WTC11 (cell line): ENCODE measurements around the gene DHX8. TPM values are rescaled to one million over a fixed set of nuclear protein-coding genes. Genes with fewer than 3 reads are reported as not detected.

Source experiments
- ATAC-seq: fragments of 200-7000 bp; cut with Tn5 transposase; 2 replicates; pipeline ENCODE4 v1.10.0; 2021; ENCODE audit warnings: mild to moderate bottlenecking, moderate library complexity
- CTCF ChIA-PET: fragments of 300-600 bp; sonication (Branson Sonifier 250); formaldehyde crosslinking; loops from one replicate; lab custom pipeline; 2021; ENCODE audit warnings: antibody characterized with exemption; lab: Charles Lee
- POLR2A ChIA-PET: fragments of 350-600 bp; sonication (Branson Sonifier 250); formaldehyde crosslinking; loops from one replicate; lab custom pipeline; 2021; ENCODE audit warnings: antibody characterized with exemption; lab: Charles Lee
- DNase-seq: peaks from one replicate; pipeline ENCODE4 v3.0.0; 2021; ENCODE audit warnings: low spot score
- H3K27ac Mint-ChIP-seq: 2 replicates; pipeline ENCODE4 v1.8.0; 2021; ENCODE audit warnings: mixed read lengths
- H3K27me3 Mint-ChIP-seq: 2 replicates; pipeline ENCODE4 v1.8.0; 2021; ENCODE audit warnings: low read depth, mild to moderate bottlenecking, moderate library complexity, mixed read lengths
- H3K36me3 Mint-ChIP-seq: 2 replicates; pipeline ENCODE4 v1.8.0; 2021; ENCODE audit warnings: mixed read lengths
- H3K4me1 Mint-ChIP-seq: 2 replicates; pipeline ENCODE4 v1.8.0; 2022; ENCODE audit warnings: mixed read lengths
- H3K4me3 Mint-ChIP-seq: 2 replicates; pipeline ENCODE4 v1.8.0; 2021; ENCODE audit warnings: mild to moderate bottlenecking, moderate library complexity, mixed read lengths
- H3K9me3 Mint-ChIP-seq: 2 replicates; pipeline ENCODE4 v1.8.0; 2021; ENCODE audit warnings: mixed read lengths
- E2F1 ChIP-seq: sonication (generic); formaldehyde crosslinking; IDR thresholded peaks from 2 replicates; pipeline ENCODE4 v1.8.0; 2022; ENCODE audit warnings: mild to moderate bottlenecking, missing genetic modification reagents
- FOXP1 ChIP-seq: sonication (generic); formaldehyde crosslinking; IDR thresholded peaks from 2 replicates; pipeline ENCODE4 v1.8.0; 2022; ENCODE audit warnings: missing genetic modification reagents, mild to moderate bottlenecking, moderate library complexity, borderline replicate concordance
- GABPB1 ChIP-seq: sonication (generic); formaldehyde crosslinking; IDR thresholded peaks from 2 replicates; pipeline ENCODE4 v1.8.1; 2023; ENCODE audit warnings: mild to moderate bottlenecking, missing genetic modification reagents
- NFATC4 ChIP-seq: fragments of 250-450 bp; sonication (Bioruptor Pico); IDR thresholded peaks from 2 replicates; pipeline ENCODE4 v1.9.0; 2021; ENCODE audit warnings: mild to moderate bottlenecking
- NFYB ChIP-seq: sonication (generic); formaldehyde crosslinking; conservative IDR thresholded peaks from 2 replicates; pipeline ENCODE4 v1.8.0; 2022; ENCODE audit warnings: low read depth, missing genetic modification reagents
- RELA ChIP-seq: sonication (generic); formaldehyde crosslinking; IDR thresholded peaks from 2 replicates; pipeline ENCODE4 v1.8.1; 2022; ENCODE audit warnings: missing genetic modification reagents, mild to moderate bottlenecking, borderline replicate concordance
- SMAD4 ChIP-seq: sonication (generic); formaldehyde crosslinking; IDR thresholded peaks from 2 replicates; pipeline ENCODE4 v1.8.0; 2022; ENCODE audit warnings: mild to moderate bottlenecking, missing genetic modification reagents
- SP1 ChIP-seq: sonication (generic); formaldehyde crosslinking; conservative IDR thresholded peaks from 2 replicates; pipeline ENCODE4 v1.8.1; 2022; ENCODE audit warnings: missing genetic modification reagents
- STAT6 ChIP-seq: sonication (generic); formaldehyde crosslinking; conservative IDR thresholded peaks from 2 replicates; pipeline ENCODE4 v1.8.1; 2023; ENCODE audit warnings: mild to moderate bottlenecking, low read depth, missing genetic modification reagents, moderate library complexity
- USF1 ChIP-seq: sonication (generic); formaldehyde crosslinking; IDR thresholded peaks from 2 replicates; pipeline ENCODE4 v1.8.0; 2022; ENCODE audit warnings: mild to moderate bottlenecking, missing genetic modification reagents
- ZBTB21 ChIP-seq: sonication (generic); formaldehyde crosslinking; IDR thresholded peaks from 2 replicates; pipeline ENCODE4 v1.8.1; 2023; ENCODE audit warnings: mild to moderate bottlenecking, missing genetic modification reagents, borderline replicate concordance
- ZNF121 ChIP-seq: sonication (generic); formaldehyde crosslinking; IDR thresholded peaks from 2 replicates; pipeline ENCODE4 v1.8.0; 2023; ENCODE audit warnings: missing genetic modification reagents
- ZNF263 ChIP-seq: sonication (generic); formaldehyde crosslinking; IDR thresholded peaks from 2 replicates; pipeline ENCODE4 v1.8.1; 2022; ENCODE audit warnings: low read depth, mild to moderate bottlenecking, moderate library complexity, missing genetic modification reagents
- total RNA-seq: library from RNA; stranded (reverse); gene quantifications from 3 replicates; pipeline ENCODE4 v1.2.3, GENCODE V29; 2021
- TF ChIP-seq, protein P1 (sequence below): fragments of 250-450 bp; sonication (Bioruptor Pico); IDR thresholded peaks from 2 replicates; pipeline ENCODE4 v1.9.0; 2021; ENCODE audit warnings: mild to moderate bottlenecking

Gene DHX8
- total RNA-seq, 1 experiment from 2014 or later: 58.5 TPM

DNA sequence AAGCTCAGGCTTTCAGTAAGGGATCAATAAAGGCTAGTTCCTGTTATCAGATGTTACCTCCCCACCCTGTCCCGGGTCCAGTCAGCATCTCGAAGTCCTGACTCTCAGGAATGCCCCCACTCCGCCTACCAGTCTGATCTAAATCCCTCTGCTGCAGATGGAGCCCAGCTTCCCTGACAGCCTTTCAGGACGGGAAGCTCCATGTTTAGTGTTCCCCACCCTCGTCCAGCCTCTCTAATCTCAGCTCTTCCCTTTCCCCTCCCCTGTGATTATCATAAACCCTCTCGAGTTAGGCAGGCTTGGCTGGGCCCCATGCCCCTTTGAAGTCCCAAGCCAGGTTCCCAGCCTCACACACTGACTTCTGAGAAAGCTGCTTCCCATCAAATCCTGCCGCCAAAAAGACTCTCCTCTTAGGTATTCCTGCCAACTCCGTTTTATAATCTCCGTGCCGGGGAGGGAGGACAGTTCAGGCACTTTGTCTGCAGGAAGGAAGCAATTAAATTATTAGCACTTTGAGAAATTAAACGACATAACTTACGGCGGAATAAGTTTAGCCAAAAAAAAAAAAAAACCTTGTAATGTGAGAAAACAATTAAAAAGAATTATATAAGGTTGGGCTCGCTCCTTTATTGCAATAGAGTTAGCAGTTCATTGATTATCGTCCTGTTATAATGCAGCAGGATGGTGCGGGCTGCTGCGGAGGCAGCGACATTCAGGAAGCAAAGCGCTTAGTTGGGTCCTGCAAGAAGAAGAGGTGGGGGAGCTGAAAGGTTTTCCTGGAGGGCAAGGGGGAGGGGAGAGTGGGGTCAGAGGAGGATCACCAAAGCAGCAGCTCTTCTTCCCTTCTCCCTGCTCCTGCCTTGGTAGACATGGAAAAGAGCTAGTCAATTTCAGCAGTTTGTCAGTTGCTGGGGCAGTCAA, 79.2 kb downstream of the DHX8 start (continued):
- no peak for TF ChIP-seq STAT6 (CRISPR knock-in tag)
- no peak for TF ChIP-seq NFATC4 (CRISPR knock-in tag)
- TF ChIP-seq ZBTB21: no peak
- TF ChIP-seq E2F1 (CRISPR knock-in tag): no peak
- no peak for TF ChIP-seq NFYB

- CTCF ChIA-PET: interaction anchor here (0.7 to 2.9 kb wide), 7 partner anchors 11 to 347 kb away, joined by 4 to 28 read pairs (median 10); partner anchors contain the start of gene DHX8
- Mint-ChIP-seq H3K4me1 (peaks cover 31% of the 10 kb centered on the region), H3K36me3 (no peaks in the 10 kb centered on the region), H3K27ac (no peak overlapping the region), H3K27me3 (peaks cover 7% of the 10 kb centered on the region), H3K4me3 (peak overlapping the region; percentile 53), H3K9me3 (0 out of 2 replicates have a peak, but pooled peaks cover 3% of the 10 kb centered on the region)
- no peak; the same call in 1 of the 2 replicates for ATAC-seq
- DNase-seq: no peak
- TF ChIP-seq, protein P1, sequence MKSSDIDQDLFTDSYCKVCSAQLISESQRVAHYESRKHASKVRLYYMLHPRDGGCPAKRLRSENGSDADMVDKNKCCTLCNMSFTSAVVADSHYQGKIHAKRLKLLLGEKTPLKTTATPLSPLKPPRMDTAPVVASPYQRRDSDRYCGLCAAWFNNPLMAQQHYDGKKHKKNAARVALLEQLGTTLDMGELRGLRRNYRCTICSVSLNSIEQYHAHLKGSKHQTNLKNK (CRISPR knock-in tag): no peak
- TF ChIP-seq ZNF121 (CRISPR knock-in tag): peak; percentile 63; the same call in 1 of the 2 replicates
- POLR2A ChIA-PET: interaction anchor here (1.4 kb wide), 1 partner anchor 19 kb away, joined by 5 read pairs; no protein-coding TSS in a partner anchor
Measured at GRCh38 chr17:43563600-43564594, 80.1 kb downstream of the DHX8 start.

DNA sequence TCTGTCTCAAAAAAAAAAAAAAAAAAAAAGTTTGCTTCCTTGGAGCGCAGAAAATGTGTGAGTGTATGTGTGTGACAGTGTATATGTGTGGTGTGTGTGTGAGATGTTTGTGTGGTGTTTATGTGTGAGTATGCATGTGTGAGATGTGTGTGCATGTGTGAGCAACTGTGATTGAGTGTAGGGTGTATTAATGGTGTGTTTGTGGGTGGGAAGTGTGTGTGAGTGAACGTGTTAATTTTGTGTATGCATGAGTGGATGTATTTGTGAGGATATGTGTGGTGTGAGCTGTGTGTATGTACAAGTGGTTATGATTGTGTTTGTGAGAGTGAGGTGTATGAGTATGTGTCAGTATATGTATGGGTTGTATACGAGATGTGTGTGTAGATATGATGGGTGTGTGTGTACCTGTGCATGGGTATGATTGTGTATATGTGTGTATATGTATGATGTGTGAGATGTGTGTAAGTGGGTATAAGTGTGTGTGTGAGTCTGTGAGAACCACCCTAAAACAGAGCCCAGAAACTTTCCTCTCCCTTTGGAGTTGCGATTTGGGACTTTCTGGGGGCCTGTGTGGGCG, 84.8 kb downstream of the DHX8 start:
- POLR2A ChIA-PET: interaction anchor here (0.7 kb wide), 1 partner anchor 60 kb away, joined by 5 read pairs; no protein-coding TSS in a partner anchor
- H3K27me3 Mint-ChIP-seq: peaks cover 4% of the 10 kb centered on the region
- peaks cover 8% of the 10 kb centered on the region for H3K4me1 Mint-ChIP-seq
- H3K4me3 Mint-ChIP-seq: no peak overlapping the region
- H3K27ac Mint-ChIP-seq: no peak overlapping the region
- DNase-seq: no peak
- TF ChIP-seq NFATC4 (CRISPR knock-in tag): no peak
- TF ChIP-seq ZNF263 (CRISPR knock-in tag): no peak
- no peak for TF ChIP-seq SMAD4 (CRISPR knock-in tag)
- TF ChIP-seq RELA (CRISPR knock-in tag): no peak
- no peak for TF ChIP-seq USF1 (CRISPR knock-in tag)
- TF ChIP-seq FOXP1: no peak
- TF ChIP-seq ZNF121 (CRISPR knock-in tag): no peak
- no peak for TF ChIP-seq SP1
- TF ChIP-seq GABPB1 (CRISPR knock-in tag): no peak
- TF ChIP-seq, all 79 proteins: peak for 0
- ATAC-seq: no peak
- CTCF ChIA-PET: interaction anchor here (0.9 to 1.9 kb wide), 2 partner anchors 105 to 278 kb away, joined by 3 to 6 read pairs; no protein-coding TSS in a partner anchor
- Mint-ChIP-seq H3K9me3 (0 out of 2 replicates have a peak, but pooled peaks cover 3% of the 10 kb centered on the region), H3K36me3 (no peaks in the 10 kb centered on the region)
